Measurements from ENCODE around the gene NCK2. TPM values are rescaled to one million over a fixed set of nuclear protein-coding genes. Genes with fewer than 3 reads are reported as not detected.

Gene NCK2
- total RNA-seq, 1 donor from 2014 or later: 82.9 TPM

GRCh38 chr2:105903051-105903674 lies 158.5 kb downstream of the NCK2 start:
- no peak overlapping the region for H3K4me3 ChIP-seq (ENCODE audit: low read depth, low read length)
- DNase-seq (ENCODE audit: low read depth): no peak
- TF ChIP-seq CTCF (IDR thresholded peaks at IDR 0.05; ENCODE audit: insufficient read depth, low read length, poor library complexity, severe bottlenecking): no peak

GRCh38 chr2:105904938-105905337 lies 160.2 kb downstream of the NCK2 start:
- no peak for DNase-seq (ENCODE audit: low read depth)
- TF ChIP-seq CTCF (IDR thresholded peaks at IDR 0.05; ENCODE audit: insufficient read depth, low read length, poor library complexity, severe bottlenecking): no peak
- Histone ChIP-seq H3K36me3 (ENCODE audit: control insufficient read depth, insufficient read depth, low read length) (no peaks in the 10 kb centered on the region), H3K27me3 (ENCODE audit: control insufficient read depth, insufficient read depth, low read length) (no peaks in the 10 kb centered on the region), H3K4me3 (ENCODE audit: low read depth, low read length) (no peak overlapping the region)

More at GRCh38 chr2:105903051-105903674, 158.5 kb downstream of the NCK2 start:
- H3K27me3 ChIP-seq (ENCODE audit: control insufficient read depth, insufficient read depth, low read length): no peaks in the 10 kb centered on the region
- no peaks in the 10 kb centered on the region for H3K36me3 ChIP-seq (ENCODE audit: control insufficient read depth, insufficient read depth, low read length)

- Histone ChIP-seq H3K27me3 (ENCODE audit: control insufficient read depth, insufficient read depth, low read length) (no peaks in the 10 kb centered on the region), H3K4me3 (ENCODE audit: low read depth, low read length) (no peak overlapping the region), H3K36me3 (ENCODE audit: control insufficient read depth, insufficient read depth, low read length) (no peaks in the 10 kb centered on the region)
- no peak for DNase-seq (ENCODE audit: low read depth)
- TF ChIP-seq CTCF (IDR thresholded peaks at IDR 0.05; ENCODE audit: insufficient read depth, low read length, poor library complexity, severe bottlenecking): no peak
These were observed 161.8 kb downstream of the NCK2 start for GRCh38 chr2:105906481-105906880.

- Histone ChIP-seq H3K27me3 (ENCODE audit: control insufficient read depth, insufficient read depth, low read length) (no peaks in the 10 kb centered on the region), H3K4me3 (ENCODE audit: low read depth, low read length) (no peak overlapping the region), H3K36me3 (ENCODE audit: control insufficient read depth, insufficient read depth, low read length) (no peaks in the 10 kb centered on the region)
- no peak for TF ChIP-seq CTCF (IDR thresholded peaks at IDR 0.05; ENCODE audit: insufficient read depth, low read length, poor library complexity, severe bottlenecking)
- DNase-seq (ENCODE audit: low read depth): no peak
These were observed 162.5 kb downstream of the NCK2 start for GRCh38 chr2:105907184-105907583.

GRCh38 chr2:105909215-105909614 lies 164.5 kb downstream of the NCK2 start:
- Histone ChIP-seq H3K4me3 (ENCODE audit: low read depth, low read length) (no peak overlapping the region), H3K36me3 (ENCODE audit: control insufficient read depth, insufficient read depth, low read length) (no peaks in the 10 kb centered on the region), H3K27me3 (ENCODE audit: control insufficient read depth, insufficient read depth, low read length) (no peaks in the 10 kb centered on the region)
- DNase-seq (ENCODE audit: low read depth): no peak
- TF ChIP-seq CTCF (IDR thresholded peaks at IDR 0.05; ENCODE audit: insufficient read depth, low read length, poor library complexity, severe bottlenecking): no peak
